ENCODE data around the gene PDE2A. TPM values are rescaled to one million over a fixed set of nuclear protein-coding genes. Genes with fewer than 3 reads are reported as not detected.

PDE2A gene
- total RNA-seq, 1 experiment from 2014 or later, result 1.1 TPM

- Mint-ChIP-seq H3K36me3 (ENCODE audit: insufficient read depth, unreplicated experiment) (peaks cover 12% of the 10 kb centered on the region), H3K9me3 (ENCODE audit: low read depth, unreplicated experiment) (no peaks in the 10 kb centered on the region), H3K27ac (ENCODE audit: unreplicated experiment) (no peak overlapping the region), H3K4me1 (ENCODE audit: low read depth, unreplicated experiment) (no peaks in the 10 kb centered on the region), H3K4me3 (ENCODE audit: low read depth, unreplicated experiment) (no peak overlapping the region), H3K27me3 (ENCODE audit: unreplicated experiment) (peaks cover 66% of the 10 kb centered on the region)
- no TSS peak for BruUV-seq (replicated peaks)
- intact Hi-C loops (cut with micrococcal nuclease; ENCODE audit: unreplicated experiment), result no loop called here
- DNase-seq, result no peak
- CTCF ChIA-PET, result interaction anchor here (0.6 kb wide), 1 partner anchor 51 kb away, joined by 8 read pairs; no protein-coding TSS in a partner anchor
- TF ChIP-seq CTCF (IDR thresholded peaks at IDR 0.05; ENCODE audit: unreplicated experiment), result no peak
Observed at GRCh38 chr11:72652133-72652532, 22.1 kb downstream of the PDE2A start.

DNA sequence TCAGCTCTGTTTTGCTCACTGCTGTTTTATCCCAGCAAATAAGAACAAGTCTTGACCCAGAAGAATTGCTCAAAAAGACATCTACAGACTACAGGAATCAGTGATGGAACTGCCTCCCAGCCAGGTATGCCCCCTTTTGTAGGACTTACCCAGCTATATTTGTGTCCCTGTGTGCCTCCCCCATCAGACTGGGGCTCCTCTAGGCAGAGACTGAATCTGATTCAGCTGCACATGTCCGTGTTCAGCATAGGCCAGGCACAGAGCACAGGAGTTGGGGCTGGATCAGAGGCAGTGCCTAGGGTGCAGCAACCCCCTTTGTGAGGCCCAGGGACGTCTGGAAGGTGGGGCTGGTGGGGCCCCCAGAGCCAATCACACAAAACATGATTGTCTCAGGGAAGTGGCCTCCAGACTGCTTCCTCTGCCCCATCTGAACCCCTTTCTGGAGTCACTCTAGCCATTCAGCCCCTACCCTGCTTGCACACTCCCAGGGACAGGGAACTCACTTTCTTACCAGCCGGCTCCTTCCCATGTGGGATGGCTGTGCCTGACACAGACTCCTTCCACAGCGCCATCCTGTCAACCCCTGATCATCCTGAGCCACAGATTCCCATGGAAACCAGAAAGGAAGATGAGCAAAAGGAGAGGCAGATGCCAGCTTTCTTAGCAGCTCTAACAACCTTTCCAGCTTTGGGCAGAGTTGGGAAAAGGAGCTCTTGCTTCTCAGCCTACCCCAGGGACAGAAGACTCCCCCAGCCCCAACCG is 24.8 kb downstream of the PDE2A start:
- Mint-ChIP-seq H3K9me3 (ENCODE audit: low read depth, unreplicated experiment) (no peaks in the 10 kb centered on the region), H3K27ac (ENCODE audit: unreplicated experiment) (no peak overlapping the region), H3K4me3 (ENCODE audit: low read depth, unreplicated experiment) (no peak overlapping the region), H3K36me3 (ENCODE audit: insufficient read depth, unreplicated experiment) (peaks cover 7% of the 10 kb centered on the region), H3K4me1 (ENCODE audit: low read depth, unreplicated experiment) (no peaks in the 10 kb centered on the region), H3K27me3 (ENCODE audit: unreplicated experiment) (peaks cover 47% of the 10 kb centered on the region)
- CTCF ChIA-PET, result interaction anchor here (0.7 kb wide), 1 partner anchor 12 kb away, joined by 6 read pairs; no protein-coding TSS in a partner anchor
- BruUV-seq (replicated peaks), result no TSS peak
- TF ChIP-seq CTCF (IDR thresholded peaks at IDR 0.05; ENCODE audit: unreplicated experiment), result no peak
- intact Hi-C loops (cut with micrococcal nuclease; ENCODE audit: unreplicated experiment), result no loop called here
- DNase-seq, result no peak

DNA sequence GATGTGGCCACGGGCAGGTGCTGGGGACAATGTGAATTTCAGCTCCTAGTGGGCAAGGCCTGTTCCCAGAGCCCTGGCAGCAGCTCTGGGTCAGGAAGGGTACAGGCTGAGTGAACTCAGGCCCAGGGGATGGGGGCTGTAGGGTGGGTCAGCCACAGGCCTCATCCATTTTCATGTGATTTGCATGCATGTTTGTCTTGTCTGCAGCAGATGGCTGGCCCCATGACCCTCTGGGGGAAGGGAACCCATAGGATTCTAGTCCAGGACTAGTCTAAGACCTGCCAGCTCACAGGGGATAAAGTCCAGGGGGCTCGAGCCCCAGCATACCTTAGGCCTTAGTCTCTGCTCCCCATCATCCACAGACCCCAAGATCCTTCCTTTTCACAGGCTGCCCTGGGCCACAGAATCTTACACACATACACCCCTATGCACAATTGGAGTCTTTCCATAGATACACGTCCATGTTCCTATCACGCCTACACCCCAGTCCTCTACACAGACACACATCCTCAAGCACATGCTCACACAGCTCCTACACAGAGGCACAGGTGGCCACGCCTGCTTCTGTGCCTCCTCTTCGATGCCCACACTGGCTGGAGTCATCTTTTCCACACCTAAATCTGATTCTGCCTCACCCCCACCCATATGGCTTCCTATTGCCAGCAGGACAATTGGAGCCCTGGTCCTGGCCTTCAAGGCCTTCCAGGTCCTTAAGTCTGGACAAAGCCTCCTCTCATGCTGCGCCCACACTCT is 25.7 kb downstream of the PDE2A start:
- peaks cover 10% of the 10 kb centered on the region for H3K36me3 Mint-ChIP-seq (ENCODE audit: insufficient read depth, unreplicated experiment)

GRCh38 chr11:72647882-72648281 is 26.3 kb downstream of the PDE2A start:
- CTCF ChIA-PET, result no interaction called here
- Mint-ChIP-seq H3K4me3 (ENCODE audit: low read depth, unreplicated experiment) (no peak overlapping the region), H3K27ac (ENCODE audit: unreplicated experiment) (no peak overlapping the region)

More for the DNA sequence above, 25.7 kb downstream of the PDE2A start:
- intact Hi-C loops (cut with micrococcal nuclease; ENCODE audit: unreplicated experiment), result no loop called here
- no peak overlapping the region for H3K27ac Mint-ChIP-seq (ENCODE audit: unreplicated experiment)
- DNase-seq, result no peak
- H3K9me3 Mint-ChIP-seq (ENCODE audit: low read depth, unreplicated experiment), result no peaks in the 10 kb centered on the region
- no peak for TF ChIP-seq CTCF (IDR thresholded peaks at IDR 0.05; ENCODE audit: unreplicated experiment)
- H3K27me3 Mint-ChIP-seq (ENCODE audit: unreplicated experiment), result peaks cover 43% of the 10 kb centered on the region
- CTCF ChIA-PET, result no interaction called here
- no TSS peak for BruUV-seq (replicated peaks)
- H3K4me1 Mint-ChIP-seq (ENCODE audit: low read depth, unreplicated experiment), result peaks cover 6% of the 10 kb centered on the region
- H3K4me3 Mint-ChIP-seq (ENCODE audit: low read depth, unreplicated experiment), result no peak overlapping the region

More at GRCh38 chr11:72647882-72648281, 26.3 kb downstream of the PDE2A start:
- H3K9me3 Mint-ChIP-seq (ENCODE audit: low read depth, unreplicated experiment), result no peaks in the 10 kb centered on the region
- peaks cover 36% of the 10 kb centered on the region for H3K27me3 Mint-ChIP-seq (ENCODE audit: unreplicated experiment)
- intact Hi-C loops (cut with micrococcal nuclease; ENCODE audit: unreplicated experiment), result no loop called here
- peaks cover 8% of the 10 kb centered on the region for H3K36me3 Mint-ChIP-seq (ENCODE audit: insufficient read depth, unreplicated experiment)
- peaks cover 9% of the 10 kb centered on the region for H3K4me1 Mint-ChIP-seq (ENCODE audit: low read depth, unreplicated experiment)
- no peak for TF ChIP-seq CTCF (IDR thresholded peaks at IDR 0.05; ENCODE audit: unreplicated experiment)
- BruUV-seq (replicated peaks), result no TSS peak
- DNase-seq, result no peak

All from Calu3 (cell line).